Measurements from ENCODE around the gene WNK2.
A peak's percentile ranks its signal among the peaks of the same experiment; 100 is the strongest.
"Not testable (repeated sequence)": the region's sequence is repeated elsewhere in the genome, so short reads cannot be mapped to it uniquely, and the experiment has no call there.

The WNK2 gene

DNA sequence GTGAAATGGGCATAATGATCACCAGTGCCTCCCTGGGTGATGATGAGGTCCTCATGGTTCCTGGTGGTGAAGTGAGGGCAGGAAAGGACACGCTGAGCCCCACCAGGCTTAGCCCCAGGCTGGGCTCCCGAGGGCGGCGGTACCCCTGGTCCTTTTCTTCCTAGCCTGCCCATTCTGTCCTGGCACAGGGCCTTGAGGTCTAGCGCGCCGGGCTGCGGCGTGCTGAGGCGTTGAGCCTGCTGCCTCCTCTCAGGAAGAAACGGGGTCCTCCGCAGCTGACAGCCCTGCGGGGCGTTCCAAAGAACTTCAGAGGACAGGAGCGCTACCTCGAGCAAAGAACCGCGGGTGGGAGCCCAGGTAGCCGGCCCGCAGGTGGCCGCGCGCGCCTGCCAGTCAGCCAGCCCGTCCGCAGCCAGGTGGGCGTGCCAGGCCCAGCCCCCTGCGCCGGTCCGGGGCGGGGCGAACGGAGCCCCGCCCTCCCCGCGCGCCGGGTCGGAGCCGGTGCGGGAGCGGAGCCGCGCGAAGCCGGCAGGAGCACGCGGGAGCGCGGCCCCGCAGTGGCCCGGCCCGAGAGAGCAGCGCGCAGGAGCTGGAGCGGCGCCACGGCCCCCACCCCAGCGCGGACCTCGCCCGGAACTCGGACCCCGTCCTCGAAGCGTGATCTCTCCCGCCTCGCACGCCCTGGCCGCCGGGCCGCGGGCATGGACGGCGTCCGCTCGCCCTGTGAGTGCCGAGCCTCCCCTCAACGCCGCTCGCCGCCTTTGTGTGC lies at the start of gene WNK2:
Gene WNK2, plus strand, starts transcription at position 477 of the 769 bp plus-strand sequence. CDS start 791 bp downstream, outside the sequence.
- DNase-seq: no peak

DNA sequence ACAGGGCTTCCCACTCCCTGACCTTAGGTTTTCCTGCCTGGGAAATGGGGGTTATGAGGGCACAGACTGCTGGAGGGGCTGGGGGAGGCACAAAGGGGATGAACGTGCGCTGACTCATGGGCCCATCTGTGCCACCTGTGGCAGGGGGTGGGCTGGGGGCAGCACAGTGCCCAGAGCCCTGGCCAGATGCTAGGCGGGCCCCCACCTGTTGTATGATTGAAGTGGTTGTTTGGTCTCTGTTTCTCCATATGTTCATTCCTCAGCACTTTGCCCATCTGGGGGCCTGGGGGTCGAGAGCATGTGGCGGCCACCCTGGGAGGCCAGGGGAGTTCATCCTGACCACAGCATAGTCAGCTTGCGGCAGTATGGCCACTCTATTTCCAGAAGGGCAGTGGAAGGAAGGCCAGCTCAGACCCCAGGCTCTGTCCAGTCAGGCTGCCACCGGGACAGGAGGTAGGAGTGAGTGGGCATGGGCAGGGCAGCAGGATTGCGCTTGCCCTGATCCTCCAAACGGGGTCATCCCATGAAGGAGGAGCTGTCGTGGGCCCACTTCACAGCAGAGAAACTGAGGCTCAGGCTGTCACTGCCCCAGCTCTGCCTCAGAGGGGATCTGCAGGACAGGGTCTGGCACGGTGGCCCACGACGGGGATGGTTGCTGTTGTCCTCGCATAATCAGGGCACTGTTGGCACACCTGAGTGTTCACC lies 49.0 kb upstream of the WNK2 start:
- DNase-seq: no peak

DNA sequence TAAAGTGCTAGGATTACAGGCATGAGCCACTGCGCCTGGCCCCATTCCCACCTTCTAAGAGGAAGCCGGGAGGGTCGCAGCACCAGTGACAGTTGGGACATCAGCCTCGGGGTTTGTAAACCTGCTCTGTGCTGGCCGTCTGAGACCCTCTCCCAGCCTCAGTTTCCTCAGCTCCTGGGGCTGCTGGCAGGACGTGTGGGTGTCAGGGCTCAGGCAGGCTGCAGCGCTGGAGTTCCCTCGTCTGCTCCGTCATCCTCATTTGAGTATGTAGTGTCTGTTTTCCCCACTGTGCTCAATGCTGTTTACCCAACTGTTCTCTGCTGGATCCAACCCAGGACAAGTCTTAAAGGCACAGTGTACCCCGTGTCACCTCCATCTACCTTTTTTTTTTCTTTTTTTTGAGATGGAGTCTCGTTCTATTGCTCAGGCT lies 47.9 kb upstream of the WNK2 start:
- DNase-seq: peak; percentile 23

DNA sequence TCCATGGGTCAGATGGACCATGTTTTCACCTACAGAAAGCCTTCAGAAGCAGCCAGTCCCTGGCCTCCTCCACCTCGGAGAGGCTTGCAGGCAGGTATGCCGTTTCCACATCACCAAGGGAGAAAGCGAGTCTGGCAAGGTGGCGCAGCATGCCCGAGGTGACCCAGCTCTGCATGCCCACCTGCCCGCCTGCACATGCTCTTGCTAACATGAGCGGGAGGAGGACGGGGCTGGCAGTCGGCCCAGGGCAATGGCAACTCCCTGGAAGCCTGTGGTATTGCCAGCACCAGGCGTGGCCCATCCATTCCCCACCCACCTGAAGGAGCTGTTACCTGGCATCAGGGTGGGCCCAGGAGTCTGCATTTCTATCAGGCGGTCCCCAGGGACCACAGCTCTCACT lies 46.6 kb upstream of the WNK2 start:
- no peak for DNase-seq

DNA sequence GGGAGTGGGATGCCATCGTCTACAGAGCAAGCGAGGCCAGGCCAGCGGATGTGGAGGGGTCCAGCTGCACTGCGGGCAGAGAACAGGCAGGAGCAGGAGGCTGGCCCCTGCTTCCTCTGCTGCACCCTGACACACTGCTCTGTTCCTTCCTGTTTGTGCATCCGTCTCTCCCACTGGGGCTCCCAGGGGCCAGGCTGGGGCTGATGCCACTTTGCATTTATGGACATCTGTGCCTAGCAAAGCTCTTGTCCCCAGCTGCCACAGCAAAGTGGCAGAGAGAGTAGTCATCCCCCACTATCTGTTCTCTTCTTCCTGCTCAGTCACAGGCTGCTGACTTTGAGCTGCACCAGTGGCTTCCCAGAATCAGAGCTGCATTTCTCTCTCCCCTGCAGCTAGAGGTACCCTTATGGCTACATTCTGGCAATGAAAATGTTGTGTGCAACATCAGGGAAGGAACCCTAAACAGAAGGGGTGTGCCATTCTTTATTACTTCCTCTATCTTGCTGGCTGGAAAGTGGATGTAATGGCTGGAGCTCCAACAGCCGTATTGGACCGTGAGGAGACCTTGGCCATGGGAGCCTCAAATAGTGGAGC lies 45.7 kb upstream of the WNK2 start:
- DNase-seq: no peak

DNA sequence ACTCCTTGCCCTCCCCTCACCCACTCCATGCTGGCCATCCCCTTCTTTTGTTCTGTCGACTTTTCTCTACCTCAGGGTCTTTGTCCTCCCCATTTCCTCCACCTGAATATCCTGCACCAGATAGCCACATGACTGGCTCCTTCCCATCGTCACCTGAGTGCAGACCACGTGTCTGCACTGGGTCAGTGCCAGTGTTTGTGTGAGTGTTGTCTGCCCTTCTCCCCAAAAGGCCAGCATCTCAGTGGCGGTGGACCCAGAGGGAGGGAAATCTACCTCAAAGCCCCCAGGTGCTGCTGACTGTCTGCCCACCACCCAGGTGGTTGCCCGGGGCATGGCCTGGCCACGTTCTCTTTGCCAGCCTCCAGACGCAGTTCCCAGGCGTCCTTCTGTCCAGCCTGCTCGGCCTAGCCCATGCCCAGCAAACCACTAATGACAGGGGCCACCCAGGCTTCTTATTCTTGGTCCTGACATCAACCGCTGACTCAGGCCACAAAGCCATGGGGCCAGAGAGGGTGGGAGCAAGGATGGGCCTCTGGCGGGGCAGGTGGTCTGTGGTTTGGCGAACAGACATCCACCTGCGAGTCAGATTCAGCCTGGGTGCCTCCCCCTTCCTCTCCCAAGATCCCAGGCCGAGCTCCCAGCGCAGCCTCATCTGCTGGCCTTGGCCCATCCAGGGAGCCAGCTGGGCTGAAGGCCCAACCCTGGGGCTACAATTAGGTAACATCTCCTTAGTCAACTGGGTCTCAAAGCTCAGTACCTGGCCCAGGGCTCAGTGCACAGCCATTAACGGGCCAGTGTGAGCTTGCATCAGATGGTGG lies 44.4 kb upstream of the WNK2 start:
- DNase-seq: no peak

DNA sequence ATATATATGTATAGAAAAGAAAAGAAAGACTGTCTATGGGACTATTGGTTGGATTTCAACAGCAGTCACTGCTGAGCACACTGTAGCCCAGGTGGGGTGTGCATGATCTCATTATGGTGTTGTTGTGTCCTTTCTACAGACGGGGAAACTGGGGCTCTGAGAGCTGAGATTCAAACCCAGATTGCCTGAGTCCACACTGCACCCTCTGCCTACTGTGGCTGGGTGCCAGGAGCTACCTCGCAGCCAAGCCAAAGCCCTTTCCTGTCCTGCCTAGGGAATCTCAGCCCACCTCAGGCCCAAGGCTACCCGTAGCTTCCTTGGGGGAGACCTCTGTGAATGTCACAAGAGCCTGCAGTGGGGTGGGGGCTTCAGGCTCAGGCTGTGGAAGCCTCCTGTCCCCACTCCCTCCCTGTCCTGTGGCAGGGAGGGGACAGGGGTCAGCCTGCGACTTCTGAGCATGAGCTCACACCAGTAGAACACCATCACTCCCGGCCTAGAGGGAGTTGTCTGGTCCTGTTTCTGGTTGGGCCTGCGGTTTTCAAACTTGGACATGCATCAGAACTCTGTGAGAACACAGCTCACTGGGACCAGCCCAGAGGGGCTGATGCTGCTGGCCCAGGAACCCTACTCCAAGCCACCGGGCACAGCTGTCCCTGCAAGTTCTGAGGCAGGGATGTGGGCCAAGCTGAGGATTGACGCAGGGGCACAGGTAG lies 42.0 kb upstream of the WNK2 start:
- DNase-seq: no peak

DNA sequence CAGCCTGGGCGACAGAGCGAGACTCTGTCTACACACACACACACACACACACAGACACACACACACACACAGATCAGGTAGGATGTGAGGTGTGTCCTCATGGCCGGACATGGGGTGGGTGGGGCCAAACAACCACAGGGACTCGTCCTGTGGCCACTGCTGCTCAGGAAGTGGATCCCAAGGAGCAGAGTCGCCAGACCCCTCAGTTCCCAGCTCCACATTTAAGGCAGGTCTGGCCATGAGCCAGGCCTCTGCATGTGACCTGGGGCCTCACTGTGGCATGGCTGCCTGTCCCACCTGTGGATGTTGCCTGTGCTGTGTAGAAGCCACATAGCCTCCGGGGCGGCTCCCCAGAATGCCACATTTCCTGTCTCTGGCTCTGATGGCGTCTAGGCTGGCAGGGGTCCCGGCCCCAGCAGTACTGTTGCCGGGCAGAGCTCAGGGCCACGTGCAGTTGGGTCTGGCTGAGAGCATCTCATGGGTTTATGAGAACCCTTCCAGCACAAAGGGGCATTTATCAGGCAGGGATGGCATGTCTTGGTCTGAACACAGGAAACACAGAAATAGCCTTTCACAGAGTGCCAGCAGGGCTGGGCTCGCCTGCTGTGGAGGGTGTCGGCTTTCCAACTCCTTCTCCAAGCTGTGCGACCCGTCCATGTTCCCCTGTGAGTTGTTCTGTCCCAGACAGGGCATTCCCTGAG lies 40.0 kb upstream of the WNK2 start:
- no peak for DNase-seq

DNA sequence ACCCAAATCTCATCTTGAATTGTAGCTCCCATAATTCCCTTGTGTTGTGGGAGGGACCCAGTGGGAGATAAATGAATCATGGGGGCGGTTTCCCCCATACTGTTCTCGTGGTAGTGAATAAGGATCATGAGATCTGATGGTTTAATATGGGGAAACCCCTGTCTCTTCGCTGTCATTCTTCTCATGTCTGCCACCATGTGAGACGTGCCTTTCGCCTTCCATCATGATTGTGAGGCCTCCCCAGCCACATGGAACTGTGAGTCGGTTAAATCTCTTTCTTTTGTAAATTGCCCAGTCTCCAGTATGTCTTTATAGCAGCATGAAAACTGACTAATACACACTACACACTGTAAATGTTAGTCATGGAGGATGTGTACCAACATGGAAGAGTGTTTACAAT lies 37.2 kb upstream of the WNK2 start:
- not testable (repeated sequence) for DNase-seq

DNA sequence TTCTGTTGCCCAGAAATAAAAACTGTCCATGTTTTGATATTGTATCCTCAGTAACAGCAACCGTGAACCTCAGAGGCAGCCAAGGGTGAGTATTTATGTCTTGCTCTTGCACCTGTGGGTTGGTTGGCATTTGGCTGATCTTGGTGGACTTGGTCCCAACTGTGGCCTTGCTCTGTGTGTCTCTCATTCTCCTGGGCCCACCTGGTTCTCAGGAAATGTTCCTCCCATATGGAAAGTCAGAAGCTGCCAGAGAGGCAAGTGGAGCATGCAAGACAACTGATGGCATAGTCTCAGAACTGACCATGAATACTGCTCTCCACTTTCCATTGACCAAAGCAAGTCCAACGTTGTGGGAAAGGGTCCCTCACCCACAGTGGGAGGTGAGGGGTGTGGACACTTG lies 36.3 kb upstream of the WNK2 start:
- no peak for DNase-seq

DNA sequence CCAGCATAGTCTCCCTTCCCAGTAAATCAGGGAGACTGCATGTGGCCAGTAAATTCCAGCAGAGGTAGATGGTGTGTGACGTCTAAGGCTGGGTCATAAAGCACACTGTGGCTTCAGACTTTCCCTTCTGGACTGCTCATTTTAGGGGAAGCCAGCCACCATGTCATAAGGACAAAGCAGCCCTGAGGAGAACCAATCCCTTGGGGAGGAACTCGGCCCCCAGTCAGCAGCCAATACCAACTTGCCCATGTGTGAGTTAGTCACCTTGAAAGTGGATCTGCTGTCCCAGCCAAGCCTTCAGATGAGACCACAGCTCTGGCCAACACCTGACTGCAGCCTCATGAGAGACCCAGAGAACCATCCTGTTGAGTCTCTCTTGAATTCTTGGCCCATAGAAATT lies 35.2 kb upstream of the WNK2 start:
- DNase-seq: no peak

DNA sequence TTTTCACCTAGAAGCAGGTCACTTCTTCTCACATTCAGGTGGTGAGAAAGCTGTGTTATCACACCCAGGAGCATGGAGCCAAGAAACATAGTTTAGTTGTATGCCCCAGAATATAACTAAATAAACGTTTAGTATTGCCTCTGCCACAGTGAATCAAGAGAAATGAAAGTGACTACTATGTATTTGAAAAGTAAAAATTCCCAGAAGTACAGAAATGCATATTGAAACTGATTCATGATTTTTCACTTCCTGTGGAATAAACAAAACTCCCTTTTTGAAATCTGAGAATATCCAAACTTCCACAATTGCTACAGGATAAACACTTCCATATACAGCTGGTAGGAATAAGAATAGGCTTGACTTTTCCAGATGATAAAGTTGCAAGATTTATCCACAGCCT lies 34.6 kb upstream of the WNK2 start:
- DNase-seq: no peak

DNA sequence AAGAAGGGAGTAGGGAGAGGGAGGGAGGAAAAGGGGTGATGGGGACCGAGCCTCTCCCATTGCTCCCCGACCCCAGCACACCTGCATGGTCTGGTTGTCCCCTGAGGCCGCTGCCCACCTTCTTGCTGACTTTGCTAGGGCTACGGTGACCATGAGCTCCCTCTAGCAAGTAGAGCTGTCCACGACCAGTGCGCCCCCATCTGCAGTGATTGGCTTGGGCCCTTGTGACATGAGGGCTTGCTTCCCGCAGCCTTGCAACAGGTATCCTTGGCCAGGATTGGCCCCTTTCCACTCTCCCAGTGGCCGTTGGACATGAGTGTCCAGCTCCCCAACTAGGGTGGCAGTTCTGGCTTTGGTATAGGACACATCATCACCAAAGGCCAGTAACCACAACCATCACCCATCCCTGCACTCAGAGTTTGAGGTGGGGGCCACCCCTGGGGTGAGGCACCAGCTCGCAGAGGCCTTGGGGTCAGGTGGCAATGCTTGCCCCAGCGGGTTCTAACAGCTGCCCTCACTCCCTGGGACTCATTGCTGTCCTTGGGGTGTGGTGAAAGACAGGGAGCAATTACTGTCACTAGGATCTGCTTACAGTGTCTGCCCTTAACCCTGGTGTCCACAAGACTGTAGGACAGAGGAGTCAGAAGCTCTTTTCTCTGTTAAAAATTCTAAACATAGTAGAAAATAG lies 32.7 kb upstream of the WNK2 start:
- no peak for DNase-seq

DNA sequence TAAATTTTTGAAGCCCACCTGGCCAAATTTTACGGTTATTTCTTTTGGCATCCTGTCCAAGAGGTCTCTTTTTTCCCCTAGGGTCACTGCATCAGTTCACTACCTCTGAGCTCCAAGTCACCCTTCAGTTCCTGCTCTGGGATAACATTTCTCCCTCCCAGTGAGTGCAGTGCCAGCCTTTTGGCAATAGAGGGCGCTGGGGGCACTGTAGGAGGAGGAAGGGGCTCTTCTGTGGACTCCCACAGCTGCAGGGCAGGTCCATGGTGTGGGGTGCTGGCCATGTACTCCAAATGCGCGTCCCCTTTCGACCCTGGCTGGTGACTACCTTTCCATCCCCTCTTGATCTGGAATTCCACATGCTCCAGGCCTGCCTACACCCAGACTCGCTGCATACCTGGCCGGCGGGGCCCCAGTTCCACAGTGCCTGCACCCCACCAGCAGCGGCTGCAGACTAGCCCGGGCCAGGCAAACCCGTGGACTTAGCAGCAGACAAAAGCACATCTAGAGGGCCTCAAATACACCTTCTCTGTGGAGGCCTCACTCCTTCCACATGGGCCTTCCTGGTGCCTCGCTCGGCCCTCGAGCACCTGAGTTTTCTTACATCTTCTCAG lies 29.5 kb upstream of the WNK2 start:
- DNase-seq: no peak

DNA sequence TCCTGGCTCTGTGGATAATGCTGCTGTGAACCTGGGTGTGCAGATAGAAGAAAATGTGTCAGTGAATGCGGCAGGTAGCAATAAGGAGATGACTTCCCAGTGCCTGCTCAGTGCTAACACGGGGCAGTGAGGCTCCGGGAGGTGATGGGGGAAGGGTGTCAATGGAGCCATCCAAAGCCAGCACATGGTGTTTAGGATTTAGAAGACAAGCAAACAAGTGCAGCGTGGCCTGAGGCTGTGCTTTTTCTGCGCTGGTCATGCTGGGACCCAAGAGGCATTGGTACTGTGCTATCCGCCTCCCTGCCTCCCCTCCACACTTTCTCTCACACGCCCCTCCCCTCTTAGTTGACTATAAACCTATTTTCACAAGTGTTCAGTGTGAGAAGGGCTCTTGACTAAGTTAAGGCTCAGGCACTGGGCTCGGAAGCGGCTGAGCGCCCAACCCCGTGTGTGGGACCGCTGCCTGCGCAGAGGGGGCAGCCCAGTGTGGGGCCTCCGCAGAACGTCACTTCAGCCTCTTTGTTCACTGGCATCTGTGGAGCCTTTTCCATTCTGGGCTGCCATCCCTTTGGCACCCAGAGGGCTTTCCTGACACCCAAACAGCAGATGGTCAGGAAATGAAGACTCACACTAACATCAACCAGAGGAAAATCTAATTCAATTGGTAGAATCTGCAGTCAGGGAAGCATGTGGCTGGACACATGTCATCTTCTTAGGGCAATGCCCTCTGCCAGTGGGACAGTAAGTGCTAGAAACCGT lies 28.0 kb upstream of the WNK2 start:
- DNase-seq: no peak

DNA sequence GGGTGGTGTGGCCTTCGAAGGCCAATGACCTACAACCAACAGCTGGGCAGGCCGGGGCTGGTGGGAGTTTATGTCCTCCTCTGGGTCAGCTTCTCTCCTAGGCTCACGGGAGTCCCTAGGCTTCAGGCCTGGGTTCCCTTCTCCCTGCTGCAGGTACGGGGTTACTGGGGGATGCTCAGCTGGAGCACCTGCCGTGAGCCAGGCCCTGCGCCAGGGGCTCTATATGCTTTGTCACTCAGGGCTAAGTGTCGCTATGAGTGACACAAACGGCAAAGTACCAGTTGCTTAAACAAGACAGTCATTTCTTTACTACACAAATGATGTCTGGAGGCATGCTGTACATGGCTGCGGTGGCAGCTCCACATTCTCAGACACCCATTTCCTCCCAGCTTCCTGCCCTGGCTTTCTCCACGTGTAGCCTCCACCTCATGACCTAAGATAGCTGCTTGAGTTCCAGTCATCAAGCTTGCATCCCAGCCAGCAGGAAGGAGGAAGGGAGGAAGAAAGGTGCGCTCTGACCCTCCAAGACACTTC lies 27.4 kb upstream of the WNK2 start:
- no peak for DNase-seq

DNA sequence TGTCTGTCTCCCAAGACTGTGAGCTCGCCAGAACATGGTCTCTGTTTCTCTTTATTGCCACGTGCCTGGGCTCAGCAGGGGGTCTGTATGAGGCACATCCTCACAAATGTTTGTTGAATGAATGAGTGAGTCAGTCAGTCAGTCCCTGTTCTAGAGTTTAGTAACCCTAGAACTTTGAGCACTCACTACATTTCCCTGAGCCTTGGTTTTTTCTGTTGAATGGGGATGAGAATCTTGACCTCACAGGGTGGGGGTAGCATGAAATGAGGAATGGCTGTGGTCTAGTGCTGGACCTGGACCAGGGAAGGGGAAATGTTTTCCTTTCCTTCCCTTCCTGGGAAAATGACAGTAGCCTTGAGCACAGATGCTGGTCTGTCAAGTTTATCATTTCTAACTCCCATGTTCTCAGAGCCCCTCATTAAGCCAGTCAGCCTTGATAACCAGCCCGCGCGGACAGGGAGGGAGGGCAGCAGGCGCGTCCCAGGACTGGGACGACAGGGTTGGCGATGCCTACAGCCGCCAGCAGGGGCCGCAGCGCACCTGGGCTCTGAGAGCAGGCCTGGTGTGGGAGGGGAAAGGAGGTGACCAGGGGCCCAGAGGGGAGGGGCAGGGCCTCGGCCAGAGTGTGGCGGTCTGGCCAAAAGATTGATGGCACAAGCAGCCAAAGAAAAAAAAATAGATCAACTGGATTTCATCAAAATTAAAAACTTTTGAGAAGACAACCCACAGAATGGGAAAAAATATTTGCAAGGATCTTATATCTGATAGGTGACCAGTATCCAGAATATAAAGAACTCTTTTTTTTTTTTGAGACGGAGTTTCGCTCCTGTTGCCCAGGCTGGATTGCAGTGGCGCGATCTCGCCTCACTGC lies 24.1 kb upstream of the WNK2 start:
- DNase-seq: no peak

DNA sequence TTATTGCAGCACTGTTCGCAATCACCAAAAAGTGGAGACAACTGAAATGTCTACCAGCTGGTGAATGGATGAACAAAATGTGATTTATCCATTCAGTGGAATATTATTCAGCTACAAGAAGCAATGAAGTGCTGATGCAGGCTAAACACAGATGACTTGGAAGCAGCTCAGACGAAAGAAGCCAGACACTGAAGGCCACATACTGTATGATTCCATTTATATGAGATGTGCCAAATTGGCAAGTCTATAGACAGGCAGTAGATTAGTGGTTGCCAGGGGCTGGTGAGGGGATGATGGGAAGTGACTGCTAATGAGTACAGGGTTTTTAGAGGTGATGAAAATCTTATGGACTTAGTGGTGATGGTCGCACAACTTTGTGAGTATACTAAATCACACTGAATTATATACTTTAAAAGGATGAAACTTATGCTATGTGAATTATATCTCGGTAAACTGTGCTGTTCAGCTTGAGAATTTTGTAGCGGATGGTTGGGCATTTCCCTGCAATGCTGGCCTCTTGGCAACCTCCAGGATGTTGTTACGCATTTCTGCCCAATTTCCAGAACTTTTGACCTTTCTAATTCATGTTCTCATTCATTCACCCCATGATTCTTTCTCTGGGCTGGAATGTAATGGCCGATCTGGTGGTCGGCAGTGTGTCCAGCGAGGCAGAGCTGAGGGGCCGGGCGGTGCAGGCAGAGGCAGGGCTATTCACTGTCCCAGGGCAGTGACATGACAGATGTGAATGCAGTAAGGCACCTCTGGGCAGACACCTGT lies 22.0 kb upstream of the WNK2 start:
- no peak for DNase-seq

Data from NCI-H1436 treated with DMSO at 0.1 percent for 48 hours (cell line).